Measurements from ENCODE around the gene PDZD4.

DNA sequence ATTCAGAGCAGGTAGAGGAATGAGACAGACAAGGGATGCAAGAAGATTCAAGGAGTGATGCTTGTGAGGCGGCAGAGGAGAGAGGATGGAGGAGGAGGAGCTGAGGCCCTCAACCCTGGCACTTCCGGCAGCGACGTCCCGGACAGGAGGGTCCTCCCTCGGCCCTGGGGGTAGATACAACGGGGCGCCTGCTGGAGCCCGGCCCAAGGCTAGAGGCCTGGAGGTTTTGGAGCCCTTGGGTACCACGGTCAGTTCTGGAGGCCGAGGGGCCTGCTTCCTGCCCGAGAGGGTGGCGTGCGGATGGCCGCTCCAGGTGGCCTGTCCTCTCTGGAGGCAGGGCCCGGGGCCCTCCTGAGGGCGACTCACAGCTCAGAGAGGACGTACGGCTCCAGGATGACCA, 22.4 kb downstream of the PDZD4 start:
- no peak for TF ChIP-seq POLR2A (IDR thresholded peaks at IDR 0.05; ENCODE audit: low read length)
- TF ChIP-seq GATA1 (IDR thresholded peaks at IDR 0.05; ENCODE audit: low read depth, low read length) = no peak

Measured in erythroblast (primary cell).